ENCODE results near the gene FKBP10. TPM values are rescaled to one million over a fixed set of nuclear protein-coding genes. Genes with fewer than 3 reads are reported as not detected.
"Not testable (repeated sequence)": the region's sequence is repeated elsewhere in the genome, so short reads cannot be mapped to it uniquely, and the experiment has no call there.

The FKBP10 gene
- polyA plus RNA-seq, 1 of the 3 experiments (the other 2 are of a cell fraction), result 360 TPM

DNA sequence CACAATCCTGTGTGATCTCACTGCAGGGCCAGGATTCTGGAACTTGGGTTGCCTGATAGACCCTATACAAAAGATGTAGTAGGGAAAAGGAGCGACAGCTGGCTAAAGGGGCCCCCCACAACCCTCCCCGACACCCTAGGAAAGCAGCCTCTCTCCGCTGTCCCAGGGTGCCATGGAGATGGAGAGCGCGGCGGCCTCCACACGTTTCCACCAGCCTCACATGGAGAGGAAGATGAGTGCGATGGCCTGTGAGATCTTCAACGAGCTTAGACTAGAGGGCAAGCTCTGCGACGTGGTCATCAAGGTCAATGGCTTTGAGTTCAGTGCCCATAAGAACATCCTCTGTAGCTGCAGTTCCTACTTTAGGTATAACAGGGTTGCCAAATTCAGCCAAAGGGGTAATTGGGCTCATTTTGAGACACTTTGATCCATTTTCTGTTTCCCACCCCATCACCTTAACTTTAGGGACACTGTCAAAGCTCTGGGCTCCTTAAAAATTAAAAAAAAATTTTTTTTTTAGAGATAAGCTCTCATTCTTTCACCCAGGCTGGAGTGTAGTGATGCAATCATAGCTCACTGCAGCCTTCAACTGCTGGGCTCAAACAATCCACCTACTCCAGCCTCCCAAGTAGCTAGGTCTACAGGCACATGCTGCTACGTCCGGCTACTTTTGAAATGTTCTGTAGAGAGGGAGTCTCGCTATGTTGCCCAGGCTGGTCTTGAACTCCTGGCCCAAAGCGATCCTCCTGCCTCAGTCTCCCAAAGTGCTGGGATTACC, 25.1 kb downstream of the FKBP10 start, which contains the start of gene KLHL10:
TSS of gene KLHL10 (plus strand) at position 65 of the 778 bp plus-strand sequence. CDS start at position 173, 108 bp downstream.
- H4K20me1 ChIP-seq (ENCODE audit: insufficient read depth), result no peaks in the 10 kb centered on the region
- peaks cover 0 to 8% of the 10 kb centered on the region in 2 experiments; a peak in 1 of 4 replicates for H3K4me1 ChIP-seq (ENCODE audit: control insufficient read depth in 1 of 2, insufficient read depth in 2 of 2, low read depth in 1 of 2, low read length in 1 of 2)
- peak within 1 kb of the TSS; percentile 96; the same call in 1 of the 2 replicates for H2AFZ ChIP-seq (ENCODE audit: low read depth)
- ChIA-PET CTCF (interaction anchor here (0.9 to 1.7 kb wide), 4 partner anchors 10 to 142 kb away, joined by 3 to 5 read pairs (median 4); no protein-coding TSS in a partner anchor), POLR2A (no interaction called here)
- H3K27me3 ChIP-seq (ENCODE audit: insufficient read depth), result no peaks in the 10 kb centered on the region
- H3K9ac ChIP-seq, result no peak within 1 kb of the TSS
- no peak for DNase-seq
- H3K4me3 ChIP-seq (ENCODE audit: low read depth in 2 of 2, low read length in 1 of 2), result peak within 1 kb of the TSS in 1 of 2 experiments; percentile 91; a peak in 2 of 4 replicates
- H3K79me2 ChIP-seq (ENCODE audit: insufficient read depth), result peaks cover 20% of the 10 kb centered on the region; the same call in 1 of the 2 replicates
- no peaks in the 10 kb centered on the region for H3K9me2 ChIP-seq
- no peaks in the 10 kb centered on the region for H3F3A ChIP-seq (replicated peaks; ENCODE audit: insufficient read depth)
- H3K36me3 ChIP-seq (replicated peaks in 1 of 2; ENCODE audit: control insufficient read depth in 1 of 2, insufficient read depth in 2 of 2, low read length in 1 of 2), result peaks cover under 1 to 7% of the 10 kb centered on the region in 2 experiments
- H3K27ac ChIP-seq (ENCODE audit: low read depth in 2 of 2, low read length in 1 of 2), result no peak within 1 kb of the TSS
- no peak for TF ChIP-seq EP300 (IDR thresholded peaks at IDR 0.05; ENCODE audit: borderline replicate concordance in 1 of 2, low read depth in 1 of 2, low read length in 1 of 2)
- no peak for TF ChIP-seq ELF1 (IDR thresholded peaks at IDR 0.05)
- TF ChIP-seq, protein P1, sequence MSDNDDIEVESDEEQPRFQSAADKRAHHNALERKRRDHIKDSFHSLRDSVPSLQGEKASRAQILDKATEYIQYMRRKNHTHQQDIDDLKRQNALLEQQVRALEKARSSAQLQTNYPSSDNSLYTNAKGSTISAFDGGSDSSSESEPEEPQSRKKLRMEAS (IDR thresholded peaks at IDR 0.05; ENCODE audit: low read depth), result no peak
- TF ChIP-seq, protein P2, sequence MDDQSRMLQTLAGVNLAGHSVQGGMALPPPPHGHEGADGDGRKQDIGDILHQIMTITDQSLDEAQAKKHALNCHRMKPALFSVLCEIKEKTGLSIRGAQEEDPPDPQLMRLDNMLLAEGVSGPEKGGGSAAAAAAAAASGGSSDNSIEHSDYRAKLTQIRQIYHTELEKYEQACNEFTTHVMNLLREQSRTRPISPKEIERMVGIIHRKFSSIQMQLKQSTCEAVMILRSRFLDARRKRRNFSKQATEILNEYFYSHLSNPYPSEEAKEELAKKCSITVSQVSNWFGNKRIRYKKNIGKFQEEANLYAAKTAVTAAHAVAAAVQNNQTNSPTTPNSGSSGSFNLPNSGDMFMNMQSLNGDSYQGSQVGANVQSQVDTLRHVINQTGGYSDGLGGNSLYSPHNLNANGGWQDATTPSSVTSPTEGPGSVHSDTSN (IDR thresholded peaks at IDR 0.05), result no peak
- WGBS (ENCODE audit: low lambda C conversion rate), result 95% methylated on average over 9 of the region's 15 CpGs
- H3K9me3 ChIP-seq, result no peaks in the 10 kb centered on the region
- peak within 1 kb of the TSS; percentile 95 for H3K4me2 ChIP-seq

DNA sequence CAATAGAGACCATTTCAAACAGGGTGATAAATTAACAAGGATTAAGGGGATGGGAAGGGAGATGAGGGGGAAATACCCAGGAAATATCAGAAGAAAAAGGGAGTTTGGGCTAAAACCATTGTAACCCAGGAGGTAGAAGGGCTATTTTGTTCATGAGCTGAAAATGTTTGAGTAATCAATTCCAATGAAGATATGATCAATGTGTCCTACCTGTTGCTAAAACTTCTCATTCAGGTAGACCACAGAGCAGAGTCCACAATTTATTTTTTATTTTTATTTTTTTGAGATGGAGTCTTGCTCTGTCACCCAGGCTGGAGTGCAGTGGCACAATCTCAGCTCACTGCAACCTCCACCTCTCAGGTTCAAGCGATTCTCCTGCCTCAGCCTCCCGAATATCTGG, 26.6 kb downstream of the FKBP10 start:
- not testable (repeated sequence) for DNase-seq; H3K36me3 ChIP-seq (replicated peaks in 1 of 2; ENCODE audit: control insufficient read depth in 1 of 2, insufficient read depth in 2 of 2, low read length in 1 of 2); H4K20me1 ChIP-seq (ENCODE audit: insufficient read depth); H3K9me3 ChIP-seq; H2AFZ ChIP-seq (ENCODE audit: low read depth); H3K4me3 ChIP-seq (ENCODE audit: low read depth in 2 of 2, low read length in 1 of 2); H3K27me3 ChIP-seq (ENCODE audit: insufficient read depth); H3K4me2 ChIP-seq; H3K27ac ChIP-seq (ENCODE audit: low read depth in 2 of 2, low read length in 1 of 2); H3K4me1 ChIP-seq (ENCODE audit: control insufficient read depth in 1 of 2, insufficient read depth in 2 of 2, low read depth in 1 of 2, low read length in 1 of 2); H3K9me2 ChIP-seq; H3K9ac ChIP-seq; H3F3A ChIP-seq (replicated peaks; ENCODE audit: insufficient read depth)
- CTCF ChIA-PET, result interaction anchor here (0.8 to 1.7 kb wide), 2 partner anchors 12 to 144 kb away, joined by 4 read pairs; no protein-coding TSS in a partner anchor
- POLR2A ChIA-PET, result interaction anchor here (0.7 kb wide), 1 partner anchor 17 kb away, joined by 3 read pairs; no protein-coding TSS in a partner anchor
- H3K79me2 ChIP-seq (ENCODE audit: insufficient read depth), result peaks cover 14% of the 10 kb centered on the region; the same call in 1 of the 2 replicates
- WGBS (ENCODE audit: low lambda C conversion rate), result 84% methylated on average over 2 of the region's 2 CpGs

DNA sequence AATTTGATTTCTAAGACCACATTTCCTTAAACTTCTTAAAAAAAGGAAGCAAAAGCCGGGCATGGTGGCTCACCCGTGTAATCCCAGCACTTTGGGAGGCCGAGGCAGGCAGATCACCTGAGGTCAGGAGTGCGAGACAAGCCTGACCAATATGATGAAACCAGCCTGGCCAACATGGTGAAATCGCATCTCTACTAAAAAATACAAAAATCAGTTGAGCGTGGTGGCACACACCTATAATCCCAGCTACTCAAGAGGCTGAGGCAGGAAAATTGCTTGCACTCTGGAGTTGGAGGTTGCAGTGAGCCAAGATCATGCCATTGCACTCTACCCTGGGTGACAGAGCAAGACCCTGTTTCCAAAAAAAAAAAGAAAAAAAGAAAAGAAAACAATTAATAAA, 28.0 kb downstream of the FKBP10 start:
- H3K9me3 ChIP-seq; H4K20me1 ChIP-seq (ENCODE audit: insufficient read depth); CTCF ChIA-PET; POLR2A ChIA-PET; H3K27me3 ChIP-seq (ENCODE audit: insufficient read depth); DNase-seq; H3K4me1 ChIP-seq (ENCODE audit: control insufficient read depth in 1 of 2, insufficient read depth in 2 of 2, low read depth in 1 of 2, low read length in 1 of 2); H3K4me3 ChIP-seq (ENCODE audit: low read depth in 2 of 2, low read length in 1 of 2); H3K9ac ChIP-seq; H3K4me2 ChIP-seq; H3K27ac ChIP-seq (ENCODE audit: low read depth in 2 of 2, low read length in 1 of 2); H3F3A ChIP-seq (replicated peaks; ENCODE audit: insufficient read depth); H3K9me2 ChIP-seq; H3K79me2 ChIP-seq (ENCODE audit: insufficient read depth); H2AFZ ChIP-seq (ENCODE audit: low read depth); H3K36me3 ChIP-seq (replicated peaks in 1 of 2; ENCODE audit: control insufficient read depth in 1 of 2, insufficient read depth in 2 of 2, low read length in 1 of 2): not testable (repeated sequence)
- WGBS (ENCODE audit: low lambda C conversion rate), result 92% methylated on average over 6 of the region's 6 CpGs
